Astrocyte (in vitro differentiated cells and primary cell): ENCODE data around the gene ANKS1A. TPM values are rescaled to one million over a fixed set of nuclear protein-coding genes. Genes with fewer than 3 reads are reported as not detected.

Source experiments
- DNase-seq: peaks from one replicate; pipeline ENCODE4 v3.0.0-alpha.2; 2010; ENCODE audit warnings: low read depth
- FAIRE-seq: peaks from 2 replicates; lab custom pipeline; 2011; peaks lifted over from hg19 to GRCh38; lab: Jason Lieb, UNC
- H2AFZ ChIP-seq: 2 replicates; pipeline ENCODE4 v1.6.0; 2012; ENCODE audit warnings: low read depth, low read length, inconsistent platforms
- H3K27ac ChIP-seq: 2 replicates; pipeline ENCODE4 v1.5.1; 2011; ENCODE audit warnings: low read depth, low read length, inconsistent platforms
- H3K27me3 ChIP-seq: 2 replicates; pipeline ENCODE4 v1.6.0; 2011; ENCODE audit warnings: low read length, inconsistent platforms; ENCODE audit not compliant: insufficient read depth
- H3K36me3 ChIP-seq: 2 replicates; pipeline ENCODE4 v1.5.1; 2011; ENCODE audit warnings: low read length, inconsistent platforms; ENCODE audit not compliant: insufficient read depth
- H3K4me1 ChIP-seq: 2 replicates; pipeline ENCODE4 v1.5.1; 2011; ENCODE audit warnings: low read length, inconsistent platforms; ENCODE audit not compliant: insufficient read depth
- H3K4me2 ChIP-seq: 2 replicates; pipeline ENCODE4 v1.6.0; 2012; ENCODE audit warnings: low read length, inconsistent platforms
- H3K4me3 ChIP-seq: 2 replicates; pipeline ENCODE4 v1.5.1; 2011; ENCODE audit warnings: low read depth, mild to moderate bottlenecking, low read length, inconsistent platforms; ENCODE audit not compliant: insufficient read depth
- H3K79me2 ChIP-seq: 2 replicates; pipeline ENCODE4 v1.6.0; 2012; ENCODE audit warnings: mild to moderate bottlenecking, low read length, inconsistent platforms; ENCODE audit not compliant: insufficient read depth
- H3K9ac ChIP-seq: 2 replicates; pipeline ENCODE4 v1.6.0; 2012; ENCODE audit warnings: mild to moderate bottlenecking, low read length, inconsistent platforms
- H3K9me3 ChIP-seq: 2 replicates; pipeline ENCODE4 v1.5.1; 2012; ENCODE audit warnings: low read depth, mild to moderate bottlenecking, low read length, inconsistent platforms; ENCODE audit not compliant: insufficient read depth
- H4K20me1 ChIP-seq: 2 replicates; pipeline ENCODE4 v1.6.0; 2012; ENCODE audit warnings: low read length, inconsistent platforms; ENCODE audit not compliant: insufficient read depth
- H3K27ac Mint-ChIP-seq: one replicate; pipeline ENCODE4 v1.8.0; 2021; ENCODE audit warnings: mild to moderate bottlenecking, mixed read lengths; ENCODE audit not compliant: unreplicated experiment
- H3K27me3 Mint-ChIP-seq: one replicate; pipeline ENCODE4 v1.8.0; 2021; ENCODE audit warnings: low read depth, mixed read lengths; ENCODE audit not compliant: unreplicated experiment
- H3K36me3 Mint-ChIP-seq: one replicate; pipeline ENCODE4 v1.8.0; 2021; ENCODE audit warnings: low read depth, mixed read lengths; ENCODE audit not compliant: unreplicated experiment
- H3K4me1 Mint-ChIP-seq: one replicate; pipeline ENCODE4 v1.8.0; 2021; ENCODE audit warnings: low read depth, mixed read lengths; ENCODE audit not compliant: unreplicated experiment
- H3K4me3 Mint-ChIP-seq: one replicate; pipeline ENCODE4 v1.8.0; 2021; ENCODE audit warnings: mild to moderate bottlenecking, moderate library complexity, mixed read lengths; ENCODE audit not compliant: unreplicated experiment
- H3K9me3 Mint-ChIP-seq: one replicate; pipeline ENCODE4 v1.8.0; 2021; ENCODE audit warnings: mild to moderate bottlenecking, mixed read lengths; ENCODE audit not compliant: unreplicated experiment
- EZH2 ChIP-seq: IDR thresholded peaks from 2 replicates; pipeline ENCODE4 v1.6.1; 2012; ENCODE audit warnings: mild to moderate bottlenecking, low read length, inconsistent platforms; ENCODE audit not compliant: insufficient read depth
- total RNA-seq: library from RNA; stranded (reverse); gene quantifications from 2 replicates; pipeline ENCODE4 v1.2.1, GENCODE V29; 2021
- TF ChIP-seq, protein P1 (sequence below): IDR thresholded peaks from 2 replicates; pipeline ENCODE4 v1.5.1; 2011; ENCODE audit warnings: low read depth, mild to moderate bottlenecking, inconsistent platforms, low read length, moderate library complexity; ENCODE audit not compliant: insufficient read depth

Gene ANKS1A
- total RNA-seq, 1 donor from 2014 or later, result 18.0 TPM

DNA sequence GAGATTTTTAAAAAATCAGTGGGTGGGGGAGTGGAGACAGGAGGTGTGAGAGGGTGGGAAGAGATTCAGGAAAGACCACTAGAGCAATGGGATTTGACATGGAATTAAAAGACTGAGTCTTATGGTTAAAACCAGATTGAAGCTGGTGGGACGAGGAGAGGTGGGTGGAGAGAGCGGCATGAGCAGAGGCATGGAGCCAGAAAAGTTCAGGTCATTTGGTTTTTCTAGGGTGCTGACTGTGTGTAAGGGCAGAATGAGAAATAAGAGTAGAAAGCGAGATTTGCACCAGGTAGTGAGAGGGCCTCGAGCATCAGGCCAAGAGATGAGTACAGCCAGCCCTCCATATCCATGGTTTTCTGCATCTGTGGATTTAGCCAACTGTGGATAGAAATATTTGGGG, 130.8 kb downstream of the ANKS1A start:
- H3K27me3 ChIP-seq, result no peaks in the 10 kb centered on the region
- no peak overlapping the region for H3K27ac ChIP-seq
- no peak for TF ChIP-seq EZH2
- TF ChIP-seq, protein P1, sequence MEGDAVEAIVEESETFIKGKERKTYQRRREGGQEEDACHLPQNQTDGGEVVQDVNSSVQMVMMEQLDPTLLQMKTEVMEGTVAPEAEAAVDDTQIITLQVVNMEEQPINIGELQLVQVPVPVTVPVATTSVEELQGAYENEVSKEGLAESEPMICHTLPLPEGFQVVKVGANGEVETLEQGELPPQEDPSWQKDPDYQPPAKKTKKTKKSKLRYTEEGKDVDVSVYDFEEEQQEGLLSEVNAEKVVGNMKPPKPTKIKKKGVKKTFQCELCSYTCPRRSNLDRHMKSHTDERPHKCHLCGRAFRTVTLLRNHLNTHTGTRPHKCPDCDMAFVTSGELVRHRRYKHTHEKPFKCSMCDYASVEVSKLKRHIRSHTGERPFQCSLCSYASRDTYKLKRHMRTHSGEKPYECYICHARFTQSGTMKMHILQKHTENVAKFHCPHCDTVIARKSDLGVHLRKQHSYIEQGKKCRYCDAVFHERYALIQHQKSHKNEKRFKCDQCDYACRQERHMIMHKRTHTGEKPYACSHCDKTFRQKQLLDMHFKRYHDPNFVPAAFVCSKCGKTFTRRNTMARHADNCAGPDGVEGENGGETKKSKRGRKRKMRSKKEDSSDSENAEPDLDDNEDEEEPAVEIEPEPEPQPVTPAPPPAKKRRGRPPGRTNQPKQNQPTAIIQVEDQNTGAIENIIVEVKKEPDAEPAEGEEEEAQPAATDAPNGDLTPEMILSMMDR, result no peak
- H3K4me2 ChIP-seq, result no peak overlapping the region
- H3K4me1 ChIP-seq, result peaks cover 22% of the 10 kb centered on the region
- Mint-ChIP-seq H3K9me3 (no peaks in the 10 kb centered on the region), H3K4me1 (peaks cover 30% of the 10 kb centered on the region), H3K27me3 (no peaks in the 10 kb centered on the region), H3K4me3 (no peak overlapping the region), H3K36me3 (peaks cover 9% of the 10 kb centered on the region), H3K27ac (peak overlapping the region; percentile 20)
- FAIRE-seq, result no peak
- no peak overlapping the region for H2AFZ ChIP-seq
- no peak overlapping the region for H3K4me3 ChIP-seq
- H3K36me3 ChIP-seq, result no peaks in the 10 kb centered on the region
- H3K9me3 ChIP-seq, result no peaks in the 10 kb centered on the region
- H3K79me2 ChIP-seq, result no peaks in the 10 kb centered on the region
- H4K20me1 ChIP-seq, result no peaks in the 10 kb centered on the region
- no peak for DNase-seq
- no peak overlapping the region for H3K9ac ChIP-seq

DNA sequence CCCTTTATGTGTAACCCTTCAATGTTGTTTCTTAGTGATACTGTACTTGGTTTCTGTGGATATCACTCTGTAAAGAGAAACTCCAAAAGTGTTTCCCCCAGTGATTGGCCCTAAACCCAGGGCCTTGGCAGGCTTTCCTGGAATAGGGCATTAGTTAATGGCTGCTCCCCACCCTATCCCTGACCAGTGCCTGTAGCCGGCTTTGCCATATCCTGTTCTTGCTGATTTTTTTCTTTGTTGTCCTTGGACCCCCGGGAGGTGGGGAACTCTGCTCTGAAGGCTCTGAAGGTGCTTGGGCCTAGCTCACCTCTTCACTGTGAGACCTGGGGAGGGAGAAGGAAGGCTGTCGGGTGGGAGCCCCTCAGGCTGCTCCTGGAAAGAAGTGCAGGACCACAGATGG, 131.9 kb downstream of the ANKS1A start:
- H3K4me2 ChIP-seq, result no peak overlapping the region

More for the DNA sequence above, 131.9 kb downstream of the ANKS1A start:
- no peak overlapping the region for H3K4me3 ChIP-seq
- no peak for FAIRE-seq
- no peak overlapping the region for H3K27ac ChIP-seq
- H3K9ac ChIP-seq, result no peak overlapping the region
- no peaks in the 10 kb centered on the region for H4K20me1 ChIP-seq
- H3K27me3 Mint-ChIP-seq, result no peaks in the 10 kb centered on the region
- peaks cover 9% of the 10 kb centered on the region for H3K36me3 Mint-ChIP-seq
- no peaks in the 10 kb centered on the region for H3K79me2 ChIP-seq
- H3K27me3 ChIP-seq, result no peaks in the 10 kb centered on the region
- peaks cover 32% of the 10 kb centered on the region for H3K4me1 ChIP-seq
- no peaks in the 10 kb centered on the region for H3K36me3 ChIP-seq
- no peak overlapping the region for H3K27ac Mint-ChIP-seq
- no peaks in the 10 kb centered on the region for H3K9me3 ChIP-seq
- H2AFZ ChIP-seq, result no peak overlapping the region
- peaks cover 35% of the 10 kb centered on the region for H3K4me1 Mint-ChIP-seq
- TF ChIP-seq, protein P1, result no peak
- TF ChIP-seq EZH2, result no peak
- no peak overlapping the region for H3K4me3 Mint-ChIP-seq
- H3K9me3 Mint-ChIP-seq, result no peaks in the 10 kb centered on the region
- no peak for DNase-seq
